Mucosa of gallbladder (tissue), 1 donor: Measurements from ENCODE around the gene RASGRF2. TPM values are rescaled to one million over a fixed set of nuclear protein-coding genes. Genes with fewer than 3 reads are reported as not detected.
"Not testable (repeated sequence)": the region's sequence is repeated elsewhere in the genome, so short reads cannot be mapped to it uniquely, and the experiment has no call there.

Source experiments
- DNase-seq: peaks from one replicate; pipeline ENCODE4 v3.0.0-alpha.2; 2020; ENCODE audit warnings: low spot score
- total RNA-seq: library from RNA; stranded (reverse); gene quantifications from one replicate; pipeline ENCODE4 v1.2.1, GENCODE V29; 2021
- donor health status: DM: no; HTN: no; CAD: no.

RASGRF2 gene
- total RNA-seq, 1 donor from 2014 or later, result 4.3 TPM

GRCh38 chr5:81270394-81271027 is 310.3 kb downstream of the RASGRF2 start:
- DNase-seq, result not testable (repeated sequence)
